HPDE6-E6E7 (cell line): ENCODE data around the gene DLEU7.

Experiments used
- DNase-seq: peaks from one replicate; pipeline ENCODE4 v3.0.0; 2011; ENCODE audit warnings: missing footprints; ENCODE audit errors: extremely low spot score

DLEU7 gene

GRCh38 chr13:50842990-50843256 lies 569 bp downstream of the DLEU7 start:
- DNase-seq, result no peak

DNA sequence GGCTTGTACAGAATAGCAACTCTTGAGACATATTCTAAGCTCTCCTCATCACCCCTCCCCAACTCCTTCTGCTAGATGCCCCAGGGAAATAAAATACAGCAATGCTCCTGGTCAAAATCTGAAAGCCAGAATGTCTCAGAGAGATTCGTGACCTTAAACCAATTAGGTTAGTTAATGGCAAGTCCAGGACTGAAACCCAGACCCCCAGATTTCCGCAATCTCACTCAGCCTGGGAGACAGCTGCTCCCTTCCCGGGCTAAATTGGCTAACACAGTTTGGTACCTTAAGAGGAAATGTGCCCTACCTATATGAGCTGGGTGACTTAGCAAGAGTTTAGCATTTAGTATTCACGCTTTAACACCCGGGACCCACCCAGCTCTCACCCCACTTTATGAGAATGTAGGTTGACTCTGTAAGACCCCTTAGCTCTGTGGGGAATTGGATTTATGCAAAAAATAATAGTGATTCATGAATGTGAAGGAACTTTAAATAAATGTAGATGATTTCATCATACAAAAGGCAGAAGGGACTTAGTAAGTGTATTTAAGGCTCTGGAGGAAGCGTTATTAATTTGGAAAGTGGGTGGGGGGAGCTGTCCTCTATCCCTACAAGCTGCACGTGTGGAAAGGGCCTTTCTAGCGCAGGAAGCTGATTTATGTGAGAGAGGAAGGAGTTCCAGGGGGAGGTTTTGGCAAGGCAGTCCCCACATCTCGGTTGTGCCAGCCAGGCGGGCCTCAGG lies 1.1 kb downstream of the DLEU7 start:
- no peak for DNase-seq

DNA sequence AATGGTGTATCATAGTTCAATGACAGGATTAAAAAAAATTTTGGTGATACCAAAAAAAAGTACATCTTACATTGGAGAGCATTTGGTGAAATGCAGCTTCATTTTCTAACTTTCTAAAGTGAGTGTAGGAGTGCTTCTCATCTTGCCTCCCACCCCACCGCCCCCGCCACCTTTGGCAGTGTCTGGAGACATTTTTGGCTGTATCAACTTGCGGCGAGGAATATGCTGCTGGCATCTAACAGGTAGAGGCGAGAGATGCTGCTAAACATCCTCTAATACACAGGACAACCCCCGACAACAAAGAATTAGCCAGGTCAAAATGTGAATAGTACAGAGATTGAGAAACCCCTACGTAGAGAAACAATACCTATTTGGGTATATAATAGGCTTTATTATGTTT lies 1.7 kb downstream of the DLEU7 start:
- no peak for DNase-seq

GRCh38 chr13:50840284-50840683 lies 3.2 kb downstream of the DLEU7 start:
- no peak for DNase-seq

GRCh38 chr13:50839828-50840227 lies 3.7 kb downstream of the DLEU7 start:
- DNase-seq, result no peak

- DNase-seq, result no peak
Observed at GRCh38 chr13:50838701-50839100, 4.8 kb downstream of the DLEU7 start.

GRCh38 chr13:50838031-50838430 lies 5.5 kb downstream of the DLEU7 start:
- DNase-seq, result no peak

DNA sequence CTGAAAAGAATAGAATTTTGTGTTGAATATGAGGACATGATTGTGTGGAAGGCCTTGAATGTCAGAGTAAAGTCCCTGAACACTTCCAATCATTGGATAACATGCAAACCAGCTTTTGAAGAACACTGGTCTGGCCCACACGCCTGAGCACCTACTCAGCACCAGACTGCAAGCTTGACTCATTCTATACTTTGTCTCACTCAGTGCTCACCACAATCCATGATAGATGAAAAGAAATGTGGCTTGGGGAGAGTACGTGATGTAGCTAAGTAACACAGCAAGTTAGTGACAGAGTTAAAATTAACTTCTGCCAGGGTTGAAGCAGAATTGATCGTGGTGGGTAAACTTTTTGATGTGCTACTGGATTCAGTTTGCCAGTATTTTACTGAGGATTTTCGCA lies 12.0 kb downstream of the DLEU7 start:
- no peak for DNase-seq

- no peak for DNase-seq
Observed at GRCh38 chr13:50829896-50830295, 13.6 kb downstream of the DLEU7 start.

DNA sequence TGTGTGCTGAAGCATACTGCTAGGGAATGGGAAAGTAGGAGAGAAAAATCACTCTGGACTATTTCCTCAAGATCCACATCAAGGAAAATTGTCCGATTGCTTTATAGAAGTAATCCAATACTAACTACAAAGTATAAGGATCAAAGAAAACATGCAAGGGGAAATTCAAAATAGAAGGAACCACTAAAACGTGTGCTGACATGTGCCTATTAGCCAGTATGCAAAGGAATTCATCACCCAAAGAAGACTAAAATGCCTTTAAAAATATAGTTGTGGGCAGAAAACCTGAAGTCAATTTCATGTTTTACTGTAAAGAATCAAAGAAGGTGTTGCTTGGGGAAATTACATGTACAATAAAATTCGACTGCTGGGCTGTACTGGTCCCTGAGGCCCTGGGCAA lies 14.3 kb downstream of the DLEU7 start:
- no peak for DNase-seq

DNA sequence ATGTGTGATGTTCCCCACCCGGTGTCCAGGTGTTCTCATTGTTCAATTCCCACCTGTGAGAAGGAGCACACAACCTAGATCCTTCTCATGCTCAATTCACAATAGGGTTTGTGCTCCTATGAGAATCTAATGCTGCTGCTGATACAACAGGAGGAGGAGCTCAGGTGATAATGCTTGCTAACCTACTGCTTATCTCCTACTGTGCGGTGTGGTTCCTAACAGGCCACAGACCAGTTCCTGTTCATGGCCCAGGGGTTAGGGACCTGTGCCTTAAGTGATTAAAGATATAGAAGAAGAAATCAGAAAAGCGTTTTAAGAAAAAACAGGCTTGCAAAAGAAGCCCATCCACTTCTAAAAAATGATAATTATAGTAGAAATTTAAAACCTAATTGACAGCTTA lies 17.5 kb downstream of the DLEU7 start:
- no peak for DNase-seq

GRCh38 chr13:50812242-50812641 lies 31.2 kb downstream of the DLEU7 start:
- no peak for DNase-seq

DNA sequence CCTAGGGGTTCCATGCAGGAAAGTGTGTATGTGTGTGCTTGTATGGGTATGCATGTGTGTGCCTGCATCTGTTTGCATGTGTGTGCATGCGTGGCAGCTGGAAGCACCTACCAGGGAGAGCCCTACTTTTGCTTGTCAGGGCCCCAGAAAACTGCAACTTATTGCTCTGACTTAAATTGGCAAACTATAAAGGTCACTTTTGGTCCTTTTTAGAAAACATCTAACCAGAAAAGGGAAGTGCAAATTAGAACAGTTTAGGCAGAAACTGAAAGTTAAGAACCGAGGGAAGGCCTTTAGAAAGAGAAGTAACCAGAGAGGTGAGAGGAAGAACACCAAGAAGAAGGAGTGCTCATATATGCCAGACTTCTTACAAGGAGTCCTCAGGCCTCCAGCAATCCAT lies 32.5 kb downstream of the DLEU7 start:
- no peak for DNase-seq

- DNase-seq, result no peak
Observed at GRCh38 chr13:50810468-50810867, 33.0 kb downstream of the DLEU7 start.

GRCh38 chr13:50809133-50810090 lies 34.1 kb downstream of the DLEU7 start:
- no peak for DNase-seq

DNA sequence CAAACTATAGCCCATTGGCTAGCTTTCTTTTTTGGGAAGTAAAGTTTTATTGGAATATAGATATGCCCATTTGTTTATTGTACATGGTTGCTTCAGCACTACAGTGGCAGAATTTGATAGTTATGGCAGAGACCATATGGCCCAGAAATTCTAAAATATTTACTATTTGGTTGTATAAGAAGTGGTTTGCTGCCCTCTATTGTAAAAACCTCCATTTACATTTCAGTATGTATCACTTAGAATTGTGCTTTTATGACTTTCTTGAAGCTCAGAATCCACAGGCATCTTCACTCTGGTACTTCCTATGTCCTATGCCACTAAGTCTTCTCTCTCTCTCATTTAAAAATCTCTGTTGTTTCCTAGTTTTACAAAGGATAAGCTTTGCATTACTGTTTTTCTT lies 37.7 kb downstream of the DLEU7 start:
- no peak for DNase-seq

DNA sequence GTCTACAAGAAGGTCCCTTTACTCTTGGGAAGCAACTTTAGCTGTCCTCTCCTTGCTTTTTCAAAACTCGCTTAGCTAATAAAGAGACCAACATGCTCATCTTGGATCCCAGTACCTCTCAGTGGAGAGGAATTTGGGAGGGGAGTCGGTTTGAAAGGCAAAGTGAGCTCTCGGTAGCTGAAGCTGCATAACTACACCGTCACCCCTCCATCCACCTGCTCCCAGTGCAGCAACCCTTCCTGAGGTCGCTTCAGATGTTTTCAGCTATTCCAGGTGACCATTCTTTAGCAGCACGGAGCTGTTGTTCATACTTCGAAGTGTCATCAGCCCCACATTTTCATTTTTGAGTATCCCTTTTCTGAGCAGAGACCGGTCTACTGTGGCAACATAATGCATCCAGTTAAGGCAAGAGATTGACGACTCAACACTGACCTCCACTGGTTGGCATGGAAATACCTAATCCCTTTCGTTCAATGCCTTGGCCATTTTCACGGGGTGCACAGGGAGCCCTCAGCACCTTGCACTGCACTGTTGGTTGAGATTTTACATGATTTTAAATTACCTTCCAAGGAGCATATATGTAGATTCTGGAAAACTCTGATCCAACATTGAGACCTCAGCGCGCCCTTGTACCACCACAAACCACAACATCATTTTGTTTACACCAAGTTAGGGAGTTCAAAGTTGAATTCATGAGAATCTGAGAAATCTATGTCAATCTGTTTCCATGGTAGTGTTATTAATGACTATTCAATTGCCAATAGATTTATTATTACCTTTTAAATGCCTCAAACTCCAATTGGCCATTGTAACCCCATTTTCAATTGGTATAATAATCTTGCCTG lies 42.2 kb downstream of the DLEU7 start:
- DNase-seq, result peak; percentile 9

GRCh38 chr13:50800091-50800739 lies 43.3 kb downstream of the DLEU7 start:
- no peak for DNase-seq

- no peak for DNase-seq
Observed at GRCh38 chr13:50798923-50799322, 44.6 kb downstream of the DLEU7 start.

- DNase-seq, result no peak
Observed at GRCh38 chr13:50797091-50797490, 46.4 kb downstream of the DLEU7 start.

- no peak for DNase-seq
Observed at GRCh38 chr13:50796463-50796862, 47.0 kb downstream of the DLEU7 start.

DNA sequence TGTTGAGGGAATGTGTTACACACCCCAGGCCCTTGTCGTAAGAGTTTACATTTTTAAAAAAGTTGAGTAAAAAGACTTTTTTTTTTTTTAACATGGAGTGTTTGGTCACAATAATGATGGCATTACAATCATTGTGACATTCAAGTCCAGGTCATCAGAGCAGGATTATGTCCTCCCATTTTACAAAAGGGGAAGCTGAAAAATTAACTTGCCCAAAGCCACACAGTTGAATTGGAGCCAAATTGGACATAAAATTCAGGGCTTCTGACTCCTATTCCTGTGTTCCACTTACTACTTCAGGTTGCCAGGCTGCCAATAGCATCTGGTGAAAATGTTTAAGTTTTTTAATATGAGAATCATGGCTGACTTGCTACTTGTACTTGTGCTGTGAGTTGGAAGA lies 49.3 kb downstream of the DLEU7 start:
- no peak for DNase-seq
